DMS79 treated with DMSO at 0.1 percent for 48 hours (cell line): ENCODE measurements around the gene SIKE1.
"Not testable (repeated sequence)": the region's sequence is repeated elsewhere in the genome, so short reads cannot be mapped to it uniquely, and the experiment has no call there.

Source experiments
- DNase-seq: peaks from one replicate; lab custom pipeline; 2025; lab: John Stamatoyannopoulos, UW

Gene SIKE1

DNA sequence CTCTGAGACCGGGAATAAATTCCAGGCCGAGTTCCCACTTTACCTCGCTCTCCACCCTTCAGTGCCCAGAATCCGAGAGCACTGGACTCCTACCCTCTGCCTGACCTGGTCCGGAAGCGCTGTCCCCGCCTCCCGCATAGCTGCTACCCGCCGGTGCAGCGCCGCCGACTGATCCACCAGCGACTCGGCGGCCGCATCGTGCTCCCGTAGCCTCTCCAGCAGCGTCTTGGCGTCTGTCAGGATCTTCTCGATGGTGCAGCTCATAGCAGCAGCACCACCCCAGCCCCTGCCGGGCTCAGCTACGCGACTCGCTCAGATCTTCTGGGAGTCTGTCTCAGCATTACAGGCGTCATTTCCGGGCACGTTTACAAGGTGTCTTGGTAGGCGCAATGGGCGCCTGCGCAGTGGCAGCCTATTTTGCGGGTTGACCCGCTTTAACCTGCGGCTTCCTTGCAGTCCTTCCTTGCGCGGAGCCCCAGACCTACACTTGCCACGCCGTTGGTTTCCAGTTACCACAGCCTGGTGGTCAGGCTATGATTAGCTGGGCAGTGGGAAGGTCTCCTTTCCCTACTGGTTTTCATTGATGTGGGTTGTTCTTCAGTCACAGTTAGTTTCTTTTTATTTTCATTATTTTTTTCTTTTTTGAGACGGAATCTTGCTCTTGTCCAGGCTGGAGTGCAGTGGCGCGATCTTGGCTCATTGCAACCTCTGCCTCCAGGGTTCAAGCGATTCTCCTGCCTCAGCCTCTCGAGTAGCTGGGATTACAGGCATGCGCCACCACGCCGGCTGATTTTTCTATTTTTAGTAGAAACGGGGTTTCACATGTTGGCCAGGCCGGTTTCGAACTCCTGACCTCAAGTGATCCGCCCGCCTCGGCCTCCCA, at the start of gene SIKE1:
TSS of gene SIKE1 (minus strand) at position 342 of the 883 bp plus-strand sequence. CDS start at position 264, 78 bp downstream.
- peak; percentile 85 for DNase-seq

DNA sequence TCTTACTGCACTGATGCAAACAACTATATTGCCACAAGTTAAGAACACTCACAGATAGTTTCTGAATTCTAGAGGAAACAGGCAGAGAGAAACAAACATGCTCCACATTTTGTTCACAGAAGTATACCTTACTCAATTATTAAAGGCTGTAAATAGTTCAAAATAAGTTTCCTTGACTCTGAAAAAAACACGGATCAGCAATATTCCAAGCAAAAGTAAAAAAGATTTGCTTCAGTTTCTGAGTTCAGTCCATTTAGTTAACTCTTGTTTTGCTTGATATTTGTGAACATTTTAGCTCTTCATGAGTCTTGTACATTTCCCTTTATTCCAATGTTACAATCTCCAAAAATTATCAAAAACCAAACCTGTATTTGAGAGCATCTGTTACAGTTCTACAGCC, 49.6 kb upstream of the SIKE1 start:
- DNase-seq, result not testable (repeated sequence)

DNA sequence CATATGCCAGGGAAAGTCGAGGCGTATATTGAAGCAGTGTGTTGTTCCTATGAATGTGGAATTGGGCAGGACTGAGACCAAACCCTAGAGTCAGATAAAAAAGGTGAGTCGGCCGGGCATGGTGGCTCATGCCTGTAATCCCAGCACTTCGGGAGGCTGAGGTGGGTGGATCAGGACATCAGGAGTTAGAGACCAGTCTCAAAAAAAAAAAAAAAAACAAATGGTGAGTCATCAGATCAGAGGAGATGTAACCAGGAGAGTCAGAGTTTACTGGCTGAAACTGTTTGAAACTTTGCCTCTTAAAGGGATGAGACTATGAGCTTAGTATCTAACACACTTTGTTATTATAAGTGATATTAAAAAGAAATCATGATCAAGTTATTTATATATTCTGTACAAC, 47.8 kb upstream of the SIKE1 start:
- no peak for DNase-seq

DNA sequence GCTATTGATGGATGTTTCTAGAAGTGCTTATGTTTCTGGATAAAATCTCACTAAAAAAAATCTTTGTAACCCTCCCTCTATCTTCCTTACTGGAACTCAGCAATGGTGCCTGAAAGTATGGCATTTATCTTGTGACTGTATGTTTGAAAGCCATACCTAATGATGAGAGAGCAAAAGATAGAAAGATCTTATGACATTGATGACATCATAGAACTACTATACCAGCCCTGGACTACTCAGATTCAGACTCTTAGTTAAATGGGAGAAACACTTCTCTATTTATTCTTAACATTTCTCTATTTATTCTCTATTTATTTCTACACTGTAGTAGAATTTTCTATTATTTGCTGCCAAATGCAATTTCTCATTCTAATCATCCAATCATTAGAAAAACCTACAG, 41.5 kb upstream of the SIKE1 start:
- no peak for DNase-seq

DNA sequence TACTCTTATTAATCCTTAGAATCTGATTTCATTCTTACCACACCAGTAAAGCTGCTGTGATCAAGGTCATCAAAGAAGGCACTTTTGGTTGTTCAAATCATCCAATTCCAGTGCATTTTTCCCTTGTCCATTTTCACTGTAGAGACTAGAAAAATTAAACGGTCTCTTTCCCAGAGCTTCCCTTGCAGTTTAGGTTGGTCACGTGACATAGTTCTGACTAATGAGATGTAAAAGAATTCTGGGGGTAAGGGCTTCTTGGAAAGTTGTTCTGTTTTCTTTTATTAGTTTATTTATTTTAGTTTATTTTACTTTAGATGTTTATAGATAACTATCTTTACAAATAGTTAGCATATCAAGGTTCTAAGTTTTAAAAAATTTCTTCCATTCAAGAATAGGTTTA, 39.9 kb upstream of the SIKE1 start:
- DNase-seq, result no peak

DNA sequence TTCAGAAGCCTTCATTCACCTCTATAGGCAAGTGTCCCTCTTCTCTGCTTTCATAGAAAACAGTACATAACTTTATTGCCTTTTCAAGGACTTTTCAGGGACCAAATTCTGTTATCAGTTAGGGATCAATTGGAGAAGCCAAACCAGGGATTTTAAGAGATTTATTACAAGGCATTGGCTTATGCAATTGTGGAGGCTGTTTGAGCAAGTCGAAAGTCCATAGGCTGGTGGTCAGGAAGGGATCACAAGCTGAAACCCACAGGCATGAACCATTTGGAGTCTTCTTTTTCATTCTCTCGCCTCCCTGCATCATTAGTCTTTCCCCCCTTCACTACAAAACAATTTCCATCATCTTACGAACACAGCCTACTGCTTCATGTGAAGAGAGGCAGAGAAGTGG, 39.4 kb upstream of the SIKE1 start:
- no peak for DNase-seq

DNA sequence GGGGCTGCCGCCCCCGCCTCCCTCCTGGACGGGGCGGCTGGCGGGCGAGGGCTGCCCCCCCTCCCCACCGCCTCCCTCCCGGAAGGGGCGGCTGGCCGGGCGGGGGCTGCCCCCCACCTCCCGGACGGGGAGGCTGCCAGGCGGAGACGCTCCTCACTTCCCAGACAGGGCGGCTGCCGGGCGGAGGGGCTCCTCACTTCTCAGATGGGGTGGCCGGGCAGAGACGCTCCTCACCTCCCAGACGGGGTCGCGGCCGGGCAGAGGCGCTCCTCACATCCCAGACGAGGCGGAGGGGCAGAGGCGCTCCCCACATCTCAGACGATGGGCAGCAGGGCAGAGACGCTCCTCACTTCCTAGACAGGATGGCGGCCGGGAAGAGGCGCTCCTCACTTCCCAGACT, 24.0 kb upstream of the SIKE1 start:
- not testable (repeated sequence) for DNase-seq

DNA sequence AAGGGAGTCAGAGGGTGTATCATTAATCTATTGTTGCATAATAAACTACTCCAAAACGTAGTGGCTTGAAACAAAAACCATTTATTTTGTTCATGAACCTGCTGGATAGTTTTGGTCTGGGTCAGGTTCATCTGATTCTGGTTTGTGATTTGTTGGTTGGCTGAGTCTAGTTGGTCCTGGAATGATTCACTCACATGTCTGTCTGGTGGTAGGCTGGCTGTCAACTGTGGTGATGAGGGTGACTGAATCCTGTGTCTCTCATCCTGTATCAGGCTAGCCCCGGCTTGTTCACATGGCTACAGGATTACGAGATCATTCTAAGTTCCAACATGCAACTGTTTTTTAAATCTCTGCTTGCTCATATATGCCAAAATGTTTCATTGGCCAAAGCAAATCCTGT, 22.5 kb upstream of the SIKE1 start:
- no peak for DNase-seq

DNA sequence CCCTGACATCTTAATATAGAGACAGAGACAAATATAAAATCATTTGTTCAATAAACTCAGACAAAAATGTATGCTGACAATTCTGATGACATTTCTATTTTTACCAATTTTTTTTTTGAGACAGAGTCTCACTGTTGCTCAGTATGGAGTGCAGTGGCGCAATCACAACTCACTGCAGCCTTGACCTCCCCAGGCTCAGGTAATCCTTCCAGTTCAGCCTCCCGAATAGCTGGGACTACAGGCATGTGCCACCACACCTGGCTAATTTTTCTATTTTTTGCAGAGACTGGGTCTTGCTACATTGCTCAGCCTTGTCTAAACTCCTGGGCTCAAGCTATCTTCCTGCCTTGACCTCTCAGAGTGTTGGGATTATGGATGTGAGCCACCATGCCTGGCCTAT, 13.6 kb upstream of the SIKE1 start:
- no peak for DNase-seq

DNA sequence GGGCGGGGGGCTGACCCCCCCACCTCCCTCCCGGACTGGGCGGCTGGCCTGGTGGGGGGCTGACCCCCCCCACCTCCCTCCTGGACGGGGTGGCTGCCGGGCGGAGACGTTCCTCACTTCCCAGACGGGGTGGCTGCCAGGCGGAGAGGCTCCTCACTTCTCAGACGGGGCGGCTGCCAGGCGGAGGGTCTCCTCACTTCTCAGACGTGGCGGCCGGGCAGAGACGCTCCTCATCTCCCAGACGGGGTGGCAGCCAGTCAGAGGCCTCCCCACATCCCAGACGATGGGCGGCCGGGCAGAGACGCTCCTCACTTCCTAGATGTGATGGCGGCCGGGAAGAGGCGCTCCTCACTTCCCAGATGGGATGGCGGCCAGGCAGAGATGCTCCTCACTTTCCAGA, 10.1 kb upstream of the SIKE1 start:
- not testable (repeated sequence) for DNase-seq

DNA sequence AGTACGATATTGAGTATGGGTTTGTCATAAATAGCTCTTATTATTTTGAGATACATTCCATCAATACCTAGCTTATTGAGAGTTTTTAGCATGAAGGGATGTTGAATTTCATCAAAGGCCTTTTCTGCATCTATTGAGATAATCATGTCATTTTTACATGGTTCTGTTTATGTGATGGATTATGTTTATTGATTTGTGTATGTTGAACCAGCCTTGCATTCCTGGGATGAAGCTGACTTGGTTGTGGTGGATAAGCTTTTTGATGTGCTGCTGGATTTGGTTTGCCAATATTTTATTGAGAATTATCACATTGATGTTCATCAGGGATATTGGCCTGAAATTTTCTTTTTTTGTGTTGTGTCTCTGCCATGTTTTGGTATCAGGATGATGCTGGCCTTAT, 6.0 kb upstream of the SIKE1 start:
- not testable (repeated sequence) for DNase-seq

DNA sequence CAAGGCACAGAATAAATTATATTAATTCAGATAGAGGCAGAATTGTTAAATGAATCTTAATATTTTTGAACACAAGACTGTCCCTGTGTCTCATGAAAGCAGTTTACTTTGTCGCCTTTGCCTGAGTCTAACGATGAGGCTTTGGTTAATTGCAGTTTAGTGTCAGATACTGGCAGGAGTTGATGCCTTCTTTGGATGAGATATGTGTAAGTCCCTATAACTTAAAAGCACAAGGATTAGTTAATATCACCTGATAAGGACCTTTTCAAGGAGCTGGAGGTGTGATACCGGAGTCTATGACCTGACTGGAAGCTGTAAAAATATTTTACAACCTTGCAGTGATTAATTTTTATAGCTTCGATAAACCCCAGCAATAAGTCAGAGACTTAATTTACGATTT, 2.0 kb upstream of the SIKE1 start:
- DNase-seq, result no peak

DNA sequence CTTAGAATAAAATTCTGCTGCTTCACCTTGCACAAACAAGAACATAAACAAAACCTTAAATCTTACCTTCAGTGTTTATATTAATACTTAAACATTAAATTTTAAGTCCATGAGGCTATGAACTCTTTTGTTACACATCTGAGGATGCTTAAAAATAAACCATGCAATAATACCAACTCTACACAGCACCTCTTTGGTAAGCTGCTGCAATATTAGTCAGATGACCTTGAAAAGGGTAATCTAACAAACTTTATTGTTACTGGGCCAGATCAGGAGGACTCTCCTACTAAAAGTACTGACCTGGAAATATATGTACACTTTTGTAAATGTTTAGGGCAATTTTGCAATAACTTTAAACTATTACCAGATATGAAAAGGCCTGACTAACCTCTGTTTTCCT, 763 bp downstream of the SIKE1 start:
- no peak for DNase-seq

DNA sequence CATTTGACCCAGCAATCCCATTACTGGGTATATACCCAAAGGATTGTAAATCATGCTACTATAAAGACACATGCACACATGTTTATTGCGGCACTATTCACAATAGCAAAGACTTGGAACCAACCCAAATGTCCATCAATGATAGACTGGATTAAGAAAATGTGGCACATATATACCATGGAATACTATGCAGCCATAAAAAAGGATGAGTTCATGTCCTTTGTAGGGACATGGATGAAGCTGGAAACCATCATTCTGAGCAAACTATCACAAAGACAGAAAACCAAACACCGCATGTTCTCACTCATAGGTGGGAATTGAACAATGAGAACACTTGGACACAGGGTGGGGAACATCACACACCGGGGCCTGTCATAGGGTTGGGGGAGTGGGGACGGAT, 3.8 kb downstream of the SIKE1 start:
- not testable (repeated sequence) for DNase-seq

DNA sequence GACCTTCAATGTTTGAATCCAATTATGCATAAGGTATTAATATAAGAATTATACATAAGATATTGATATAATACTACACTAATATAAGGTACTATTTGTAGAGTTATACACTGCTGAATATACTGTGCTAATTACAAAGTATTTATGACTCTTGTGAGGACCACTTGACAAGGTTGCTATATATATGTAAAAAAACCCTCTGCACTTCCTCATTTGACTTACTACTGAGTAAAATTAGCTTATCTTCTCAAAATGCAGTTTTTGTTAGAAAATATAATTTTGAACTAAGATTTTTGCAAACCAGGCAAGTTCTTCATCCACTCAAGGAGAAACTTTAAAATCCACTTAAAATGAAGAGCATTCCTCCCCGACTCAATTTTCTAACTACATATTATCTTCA, 8.5 kb downstream of the SIKE1 start:
- DNase-seq, result no peak

DNA sequence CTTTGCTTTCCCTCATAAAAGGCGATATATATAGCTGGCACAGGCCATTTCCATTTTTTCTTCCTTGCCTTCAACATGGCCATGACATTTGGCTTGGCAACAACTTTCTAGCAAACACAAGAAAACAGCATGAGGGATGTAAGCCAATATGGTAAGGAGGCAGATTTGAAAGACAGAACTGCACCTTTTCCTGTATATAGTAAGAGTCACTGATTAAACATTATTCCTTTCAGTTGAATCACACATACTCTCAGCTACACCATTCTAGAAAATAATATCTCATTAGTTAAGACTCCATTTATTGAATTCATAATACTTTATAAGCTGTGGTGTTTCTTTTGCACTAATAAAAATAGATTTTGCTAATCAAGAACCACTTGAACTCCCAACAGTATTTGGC, 9.5 kb downstream of the SIKE1 start:
- no peak for DNase-seq

DNA sequence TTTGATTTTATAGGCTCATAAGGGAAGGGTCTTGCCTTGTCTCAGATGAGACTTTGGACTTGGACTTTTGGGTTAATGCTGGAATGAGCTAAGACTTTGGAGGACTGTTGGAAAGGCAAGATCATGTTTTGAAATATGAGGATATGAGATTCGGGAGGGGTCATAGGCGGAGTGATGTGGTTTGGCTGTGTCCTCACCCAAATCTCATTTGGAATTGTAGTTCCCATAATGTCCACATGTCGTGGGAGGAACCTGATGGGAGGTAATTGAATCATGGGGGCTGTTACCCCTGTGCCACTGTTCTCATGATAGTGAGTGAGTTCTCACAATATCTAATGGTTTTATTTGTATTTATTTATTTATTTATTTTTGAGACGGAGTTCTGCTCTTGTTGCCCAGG, 15.8 kb downstream of the SIKE1 start:
- DNase-seq, result no peak

DNA sequence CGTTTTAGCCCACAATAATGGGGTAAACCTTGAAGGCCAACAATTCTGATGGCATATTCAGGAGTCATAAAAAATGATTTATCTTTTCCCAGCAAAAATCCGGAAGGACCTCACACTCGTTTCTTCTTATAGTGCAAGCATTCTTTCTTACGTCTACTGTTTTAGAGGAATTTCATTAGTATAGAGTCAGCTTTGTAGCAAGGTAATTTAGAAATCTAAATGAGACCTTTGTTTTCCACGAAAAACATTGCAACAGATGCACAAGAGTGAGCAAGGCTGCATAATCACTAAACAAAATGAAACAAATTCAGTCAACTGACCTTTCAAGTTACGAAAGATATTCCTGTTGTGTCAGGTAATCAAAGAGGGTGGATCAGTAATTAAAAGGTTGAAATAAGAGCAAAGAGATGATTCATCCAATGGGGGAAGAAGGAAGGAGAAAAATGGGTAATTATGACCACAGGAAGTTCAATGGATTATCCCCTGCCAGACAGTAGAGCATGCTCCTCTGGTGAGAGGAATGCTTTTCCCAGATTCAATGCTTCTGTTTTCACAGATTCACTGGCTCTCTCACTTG, 22.1 kb downstream of the SIKE1 start:
- no peak for DNase-seq

DNA sequence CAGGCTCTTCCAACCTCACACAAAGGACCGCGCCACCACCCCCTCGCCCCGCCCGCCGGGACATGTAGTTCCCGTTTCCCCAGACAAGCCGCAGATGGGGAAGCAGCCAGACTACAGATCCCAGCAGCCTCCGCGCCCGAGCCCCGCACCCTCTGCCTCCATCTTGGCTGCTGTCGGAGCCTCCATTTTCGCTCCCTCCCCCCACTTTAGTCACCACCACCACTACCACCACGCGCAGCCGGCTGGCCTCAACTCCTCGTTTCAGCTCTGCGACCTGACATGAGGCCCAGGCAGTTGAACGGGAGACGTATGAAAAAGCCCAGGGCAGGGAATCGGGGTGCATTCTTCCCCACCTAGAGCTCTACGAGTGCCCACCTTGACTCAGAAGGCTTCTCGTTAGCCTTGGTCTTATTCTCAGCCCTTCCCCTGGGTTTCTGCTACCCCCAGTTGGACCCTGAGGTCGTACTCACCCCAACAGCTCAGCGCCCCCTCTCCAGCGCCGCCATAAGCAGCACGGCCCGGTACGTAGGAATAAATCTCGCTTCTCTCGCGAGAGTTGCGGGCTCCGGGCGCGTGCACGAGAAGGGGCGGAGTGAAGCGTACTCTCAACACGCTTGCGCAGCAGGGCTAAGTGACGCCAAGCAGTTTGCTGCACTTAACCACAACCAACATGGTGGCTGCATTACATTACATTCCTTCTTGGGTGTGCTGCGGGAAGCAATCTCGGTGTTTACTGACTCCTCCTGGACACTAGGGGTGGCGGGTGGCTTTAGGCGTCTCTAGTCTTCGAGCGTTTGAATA, 22.8 kb downstream of the SIKE1 start, which contains the start of gene CSDE1:
TSS of gene CSDE1 (minus strand) at position 530 of the 801 bp plus-strand sequence. CDS start 18,094 bp downstream, outside the sequence.
- DNase-seq, result peak; percentile 94

DNA sequence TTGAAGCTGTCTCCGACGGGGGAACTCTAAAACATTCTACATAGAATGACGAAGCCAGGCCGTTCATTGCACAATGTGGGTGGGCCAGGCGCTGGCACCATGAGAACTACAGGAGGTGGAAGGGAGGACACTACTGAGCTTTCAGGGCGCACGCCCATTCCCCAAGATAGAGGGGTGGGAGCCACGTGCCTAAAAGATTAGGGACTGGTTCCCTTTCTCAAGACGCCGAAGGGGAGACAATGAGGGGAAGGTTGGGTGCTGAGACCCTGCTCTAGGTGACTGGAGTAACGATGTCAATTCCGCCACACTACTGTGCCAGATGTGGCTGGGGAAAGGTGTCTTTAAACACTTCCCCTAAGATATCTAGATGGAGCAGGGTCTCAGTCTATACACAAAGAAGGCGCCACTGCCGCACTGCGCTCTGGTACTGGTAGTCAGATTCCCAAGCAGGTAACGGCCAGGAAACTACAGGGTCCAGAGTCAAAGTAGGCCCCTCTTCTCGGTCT, 23.5 kb downstream of the SIKE1 start:
- no peak for DNase-seq

DNA sequence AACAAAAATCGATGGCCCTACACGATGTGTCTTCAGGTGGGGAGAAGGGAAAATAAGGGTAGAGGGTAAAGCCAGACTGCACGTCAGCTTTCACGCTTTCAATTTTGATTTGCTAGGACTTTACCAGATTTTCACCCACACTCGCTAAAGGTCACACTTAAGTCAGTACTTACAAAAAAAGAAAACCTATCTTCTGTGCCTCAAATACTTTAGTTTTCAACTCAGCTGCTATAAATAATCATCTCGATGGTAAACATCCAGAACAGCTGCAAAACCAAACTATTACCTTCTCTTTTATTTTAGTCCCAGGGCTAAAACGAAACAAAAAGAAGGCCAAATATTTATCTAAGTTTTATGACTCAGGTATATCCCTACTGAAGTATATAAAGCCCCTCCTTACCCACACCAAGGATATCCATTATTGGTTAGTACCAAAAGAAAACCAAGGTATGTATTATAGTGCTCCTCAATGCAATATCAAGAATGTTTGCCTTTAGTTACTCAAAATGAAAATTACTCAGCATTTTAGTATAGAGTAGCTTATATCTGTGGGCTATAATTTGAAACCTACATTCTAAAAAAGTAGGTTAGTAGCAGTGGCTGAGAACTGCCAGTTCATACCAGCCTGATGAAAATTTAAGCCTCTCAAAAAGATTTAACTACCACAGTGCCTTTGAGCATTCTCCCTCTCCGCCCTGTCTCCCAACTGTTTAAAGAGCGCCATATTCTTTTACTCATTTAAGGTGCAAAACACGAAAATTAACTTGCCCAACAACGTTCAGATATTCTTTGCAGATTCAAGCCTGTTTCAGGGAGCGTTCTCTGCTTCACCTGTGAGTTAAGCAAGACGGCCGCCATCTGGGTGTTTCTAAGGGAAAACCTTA, 24.2 kb downstream of the SIKE1 start:
- DNase-seq, result no peak
